NK-92 (cell line): ENCODE results near the gene A2M.

Source experiments
- DNase-seq: peaks from one replicate; lab custom pipeline; 2025; ENCODE audit not compliant: unreplicated experiment; lab: John Stamatoyannopoulos, UW

The A2M gene

GRCh38 chr12:9040484-9041186 lies 75.1 kb downstream of the A2M start:
- no peak for DNase-seq

DNA sequence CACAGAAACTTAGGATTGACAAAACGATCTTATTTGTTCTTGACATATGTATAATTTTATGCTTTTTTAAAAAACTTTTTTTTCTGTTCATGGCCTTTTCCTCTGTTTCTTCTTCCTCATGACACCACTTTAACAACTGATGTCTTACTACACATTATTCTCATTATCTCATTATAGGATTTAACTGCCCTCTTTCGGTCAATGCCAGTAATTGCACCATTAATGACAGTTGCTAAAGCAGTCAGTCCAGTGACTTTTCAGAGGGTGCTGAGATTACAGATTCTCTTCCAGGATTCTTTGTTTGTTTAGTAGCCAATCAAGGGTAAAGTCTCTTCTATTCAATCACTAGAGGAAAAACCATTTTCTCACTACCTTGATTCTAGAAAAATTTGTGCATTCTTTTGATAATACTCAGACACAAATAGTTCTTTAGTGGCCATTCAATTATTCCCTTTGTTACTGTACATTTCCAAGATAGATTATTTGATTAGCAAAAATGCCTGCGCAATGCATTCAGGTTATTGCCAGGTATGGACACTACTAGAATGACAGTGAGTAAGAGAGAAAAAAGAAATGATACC lies 76.2 kb downstream of the A2M start:
- DNase-seq: no peak

- no peak for DNase-seq
These were observed 78.3 kb downstream of the A2M start for GRCh38 chr12:9037431-9037830.

- DNase-seq: no peak
These were observed 79.5 kb downstream of the A2M start for GRCh38 chr12:9036227-9036626.

DNA sequence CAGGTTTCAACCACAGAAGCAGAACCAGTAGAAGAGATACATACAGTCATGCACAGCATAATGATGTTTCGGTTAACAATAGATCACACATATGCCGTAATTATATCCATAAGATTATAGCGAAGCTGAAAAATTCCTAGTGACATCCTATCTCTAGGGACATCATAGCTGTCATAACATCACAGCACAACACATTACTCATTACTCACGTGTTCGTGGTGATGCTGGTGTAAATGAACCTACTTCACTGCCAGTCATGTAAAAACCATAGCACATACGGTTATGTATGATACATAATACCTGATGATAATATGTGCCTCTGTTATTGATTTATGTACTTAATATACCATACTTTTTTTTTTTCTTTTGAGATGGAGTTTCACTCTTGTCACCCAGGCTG lies 81.6 kb downstream of the A2M start:
- no peak for DNase-seq

- no peak for DNase-seq
These were observed 82.3 kb downstream of the A2M start for GRCh38 chr12:9033265-9033887.

- DNase-seq: no peak
These were observed 83.3 kb downstream of the A2M start for GRCh38 chr12:9032202-9032964.

- no peak for DNase-seq
These were observed 84.9 kb downstream of the A2M start for GRCh38 chr12:9030776-9031175.

DNA sequence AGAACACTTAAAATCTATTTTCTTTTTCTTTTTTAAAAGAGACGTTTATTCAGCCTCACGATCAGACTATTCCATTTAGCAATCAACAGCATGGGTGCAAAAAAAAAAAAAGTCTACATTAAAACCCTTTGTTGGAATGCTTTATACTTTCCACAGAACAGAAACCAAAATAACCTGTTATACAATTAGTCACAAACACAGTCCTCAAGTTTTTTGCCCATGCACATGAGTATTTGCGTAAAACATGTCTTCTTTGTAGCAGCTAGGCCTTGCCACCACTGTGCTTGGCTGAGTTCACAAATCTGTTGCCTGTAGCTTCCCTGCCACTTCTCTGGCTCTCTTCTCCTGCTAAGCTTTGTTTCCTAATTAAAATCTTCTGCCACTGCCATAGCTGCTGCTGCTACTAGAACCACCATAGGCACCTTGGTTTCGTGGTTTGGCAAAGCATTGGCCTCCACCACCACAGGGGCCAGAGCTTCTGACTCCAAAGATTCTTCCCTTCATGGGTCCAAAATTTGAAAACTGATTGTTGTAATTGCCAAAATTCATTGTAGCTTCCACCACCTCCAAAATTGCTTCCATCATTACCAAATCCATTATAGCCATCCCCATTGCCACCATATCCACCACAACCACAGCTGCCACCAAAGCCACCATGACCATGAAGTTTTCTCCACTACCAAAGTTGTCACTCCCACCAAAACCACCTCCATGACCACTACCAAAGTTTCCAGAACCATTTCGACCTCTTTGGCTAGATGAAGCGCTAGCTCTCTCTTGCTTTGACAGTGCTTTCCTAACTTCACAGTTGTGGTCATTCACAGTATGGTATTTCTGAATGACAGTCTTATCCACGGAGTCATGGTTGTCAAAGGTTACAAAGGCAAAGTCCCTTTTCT lies 88.3 kb downstream of the A2M start:
- no peak for DNase-seq

GRCh38 chr12:9024512-9024911 lies 91.2 kb downstream of the A2M start:
- no peak for DNase-seq

- no peak for DNase-seq
These were observed 93.1 kb downstream of the A2M start for GRCh38 chr12:9022592-9022991.
